NAMALWA (cell line): ENCODE measurements around the gene SNX8.
A peak's percentile ranks its signal among the peaks of the same experiment; 100 is the strongest.
"Not testable (repeated sequence)": the region's sequence is repeated elsewhere in the genome, so short reads cannot be mapped to it uniquely, and the experiment has no call there.

Source experiments
- DNase-seq: peaks from one replicate; pipeline ENCODE4 v3.0.0-alpha.2; 2015; ENCODE audit warnings: low spot score

SNX8 gene

GRCh38 chr7:2326951-2327350 is 12.7 kb upstream of the SNX8 start:
- no peak for DNase-seq

DNA sequence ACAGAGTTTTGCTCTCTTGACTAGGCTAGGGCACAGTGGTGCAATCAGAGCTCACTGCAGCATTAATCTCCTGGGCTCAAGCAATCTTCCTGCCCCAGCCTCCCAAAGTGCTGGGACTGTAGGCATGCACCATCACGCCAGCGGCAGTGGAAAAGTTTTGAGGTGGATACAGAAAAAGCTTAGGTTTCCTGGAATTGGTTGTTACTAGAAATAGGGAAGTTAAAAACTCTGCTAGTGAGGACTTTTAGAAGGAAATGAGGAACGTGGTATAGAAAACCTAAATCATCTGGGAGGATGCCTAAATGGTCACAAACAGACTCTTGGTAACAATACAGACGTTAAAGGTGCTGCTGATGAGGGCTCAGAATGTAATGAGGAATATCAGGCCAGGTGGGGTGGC is 10.9 kb upstream of the SNX8 start:
- DNase-seq = no peak

DNA sequence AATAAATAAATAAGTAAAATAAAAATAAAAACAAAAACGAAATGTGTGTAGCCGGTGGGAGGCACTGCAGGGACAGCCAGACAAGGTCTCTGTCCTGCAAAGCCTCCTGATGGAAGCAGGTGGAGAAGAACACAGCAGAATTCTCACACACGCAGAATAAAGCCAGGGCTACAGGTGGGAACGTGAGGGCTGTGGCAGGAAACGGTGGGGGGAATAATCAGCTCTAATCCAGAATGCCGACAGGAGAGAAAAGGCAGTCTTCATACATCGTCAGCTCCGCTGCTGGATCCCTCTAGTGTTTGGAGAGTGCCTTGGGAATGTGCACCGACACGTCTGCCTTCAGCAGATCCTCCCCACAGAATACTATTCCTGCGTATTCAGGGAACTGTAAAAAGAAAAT is 6.8 kb upstream of the SNX8 start:
- DNase-seq = no peak

DNA sequence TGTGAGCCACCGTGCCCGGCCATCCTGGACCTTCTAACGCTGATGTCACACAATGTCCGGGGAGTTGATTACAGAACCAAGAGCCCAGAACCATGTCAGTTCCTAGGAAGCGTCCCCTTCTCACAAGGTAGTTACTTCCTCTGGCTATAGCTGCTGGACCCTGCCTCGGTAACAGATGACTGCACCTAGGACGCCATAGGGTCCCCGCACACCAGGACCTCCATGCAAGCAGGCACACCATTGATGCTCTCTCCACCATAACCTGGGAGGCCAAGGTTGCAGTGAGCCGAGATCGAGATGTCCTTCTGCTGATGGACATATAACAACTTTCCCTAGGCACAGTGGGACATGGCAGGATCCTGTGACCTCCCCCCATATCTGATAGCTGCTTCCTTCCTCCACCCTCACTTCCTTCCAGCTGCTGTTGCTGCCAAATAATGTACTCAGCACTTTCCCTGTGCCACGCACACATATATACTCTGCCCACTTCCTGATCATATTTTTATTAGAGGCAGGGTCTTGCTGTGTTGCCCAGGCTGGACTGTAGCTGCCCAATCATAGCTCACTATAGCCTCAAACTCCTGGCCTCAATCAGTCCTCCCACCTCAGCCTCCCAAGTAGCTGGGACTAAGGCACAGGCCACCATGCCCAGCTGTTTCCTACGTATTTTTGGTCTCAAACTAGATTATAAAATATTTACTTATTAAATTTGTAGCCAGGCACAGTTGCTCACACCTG is 3.5 kb upstream of the SNX8 start:
- DNase-seq = no peak

- no peak for DNase-seq
Observed at GRCh38 chr7:2316578-2316977, 2.3 kb upstream of the SNX8 start.

- DNase-seq = no peak
Observed at GRCh38 chr7:2315787-2316186, 1.5 kb upstream of the SNX8 start.

GRCh38 chr7:2314956-2315530 is 802 bp upstream of the SNX8 start:
- not testable (repeated sequence) for DNase-seq

GRCh38 chr7:2313450-2314208 is 612 bp downstream of the SNX8 start:
- peak; percentile 54 for DNase-seq

GRCh38 chr7:2312267-2312929 is 1.8 kb downstream of the SNX8 start:
- peak; percentile 38 for DNase-seq

DNA sequence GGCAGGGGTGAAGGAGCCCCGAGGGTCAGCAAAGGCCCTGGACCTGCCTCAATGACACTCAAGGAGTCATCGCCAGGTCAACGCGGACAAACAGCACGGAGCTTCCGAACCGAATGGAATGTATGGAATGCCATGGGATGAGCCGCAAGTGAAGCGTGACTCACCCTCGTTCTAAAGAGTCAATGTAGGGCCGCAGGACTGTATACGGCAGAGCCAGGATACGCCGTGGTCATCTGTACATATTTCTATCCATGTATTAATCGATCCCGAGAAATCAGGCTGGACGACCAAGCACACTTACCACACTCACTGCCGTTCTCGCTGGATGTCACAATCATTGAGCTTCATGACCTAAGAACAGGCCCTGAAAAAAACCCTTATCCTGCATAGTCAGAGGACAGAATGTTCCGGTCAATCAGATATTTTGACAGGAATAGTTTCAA is 4.3 kb downstream of the SNX8 start:
- no peak for DNase-seq

DNA sequence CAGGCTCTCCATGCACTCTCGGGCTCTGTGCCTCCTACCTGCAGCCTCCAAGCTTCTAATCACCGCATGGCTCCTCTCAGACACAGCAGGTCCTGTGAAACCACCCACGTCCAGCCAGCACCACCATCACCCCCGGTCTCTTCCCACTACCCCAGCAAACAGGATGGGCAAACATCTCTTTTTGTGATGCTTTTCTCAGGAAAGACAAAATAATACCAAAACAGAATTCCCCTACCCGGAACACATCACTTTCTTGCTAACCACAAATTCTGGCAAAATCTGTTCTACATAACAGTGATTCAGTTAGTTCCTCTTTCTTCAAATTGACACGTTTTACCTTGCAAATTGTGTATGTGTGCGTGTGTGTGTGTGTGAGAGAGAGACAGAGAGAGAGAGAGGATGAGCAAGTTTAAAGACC is 6.5 kb downstream of the SNX8 start:
- DNase-seq = peak; percentile 85

- no peak for DNase-seq
Observed at GRCh38 chr7:2306688-2307087, 7.6 kb downstream of the SNX8 start.

- not testable (repeated sequence) for DNase-seq
Observed at GRCh38 chr7:2305258-2305657, 9.0 kb downstream of the SNX8 start.

- DNase-seq = not testable (repeated sequence)
Observed at GRCh38 chr7:2303520-2303919, 10.7 kb downstream of the SNX8 start.

GRCh38 chr7:2302743-2303397 is 11.4 kb downstream of the SNX8 start:
- DNase-seq = not testable (repeated sequence)

DNA sequence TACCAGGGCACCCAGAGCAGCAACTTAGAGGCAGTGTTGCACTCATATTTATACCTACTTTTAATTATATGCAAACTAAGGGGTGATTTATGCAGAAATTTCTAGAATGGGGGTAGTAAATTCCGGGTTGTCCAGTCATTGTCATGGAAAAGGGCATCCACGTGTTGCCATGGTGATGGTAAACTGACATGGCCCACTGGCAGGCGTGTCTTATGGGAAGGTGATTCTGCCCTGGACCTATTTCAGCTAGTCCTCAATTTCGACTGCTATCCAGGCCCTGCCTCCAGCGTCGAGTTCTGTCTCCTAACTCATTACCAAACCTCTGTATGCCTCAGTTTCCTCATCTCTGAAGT is 12.8 kb downstream of the SNX8 start:
- DNase-seq = no peak

DNA sequence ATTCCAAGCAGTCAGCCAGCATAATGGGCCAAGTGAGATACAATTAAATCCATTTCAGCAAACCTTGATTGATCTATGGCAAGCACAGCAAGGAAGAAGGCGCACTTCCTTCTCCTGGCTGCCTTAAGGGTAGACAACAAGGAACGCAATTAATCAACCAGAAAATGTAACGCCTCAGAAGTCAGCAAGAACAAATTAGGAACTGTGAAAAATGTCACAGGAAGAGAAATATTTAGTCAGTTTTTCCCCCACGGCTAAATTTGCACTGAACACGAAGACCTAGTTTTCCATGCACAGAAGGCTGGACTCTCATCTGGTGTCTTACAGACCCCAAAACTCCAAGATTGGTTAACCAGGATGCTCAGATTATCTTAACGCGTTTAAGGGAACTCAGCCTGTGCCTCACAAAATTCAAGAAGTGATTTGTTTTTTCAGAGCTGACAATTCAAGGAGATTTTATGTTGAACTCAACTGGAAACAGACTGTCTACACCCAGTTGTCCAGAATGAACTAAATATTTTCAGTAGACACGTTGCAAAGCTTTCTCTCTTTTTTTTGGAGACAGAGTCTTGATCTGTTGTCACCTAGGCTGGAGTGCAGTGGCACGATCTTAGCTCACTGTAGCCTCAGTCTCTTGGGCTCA is 14.2 kb downstream of the SNX8 start:
- peak; percentile 74 for DNase-seq

DNA sequence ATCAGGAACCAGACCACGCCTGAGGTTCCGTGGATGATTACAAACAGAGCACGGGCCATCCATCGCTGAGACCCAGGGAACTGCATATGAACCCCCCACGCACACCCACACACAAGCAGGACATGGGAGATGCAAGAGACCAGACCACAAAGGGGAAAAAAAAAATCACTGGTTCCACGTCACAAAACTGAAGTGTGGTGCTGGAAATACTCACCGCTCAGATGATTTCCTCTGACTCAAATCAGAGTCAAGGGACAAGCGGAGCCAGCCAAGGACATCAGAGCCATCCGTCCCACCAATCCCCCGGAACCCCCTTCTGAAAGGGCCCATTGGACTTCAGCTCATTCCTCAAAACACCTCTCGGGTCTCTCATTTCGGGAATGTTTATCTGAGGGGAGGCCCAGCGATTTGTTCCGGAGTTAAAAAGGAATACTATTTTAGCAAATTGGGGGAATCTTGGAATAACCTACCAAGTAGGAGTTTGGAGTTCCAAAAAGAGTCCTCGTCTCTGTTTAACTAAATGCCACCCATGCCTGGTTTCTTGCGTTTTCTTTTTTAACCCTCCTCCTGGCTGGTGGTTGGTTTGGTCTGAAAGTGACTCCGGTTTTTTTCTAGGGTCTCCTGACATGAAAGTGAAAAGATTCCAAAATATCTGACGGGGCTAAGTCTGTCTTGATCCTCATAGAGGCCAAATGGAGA is 15.0 kb downstream of the SNX8 start:
- DNase-seq = peak; percentile 51

- peak; percentile 58 for DNase-seq
Observed at GRCh38 chr7:2296832-2297231, 17.4 kb downstream of the SNX8 start.

GRCh38 chr7:2295936-2296620 is 18.2 kb downstream of the SNX8 start:
- no peak for DNase-seq
